IMR-90 (cell line): ENCODE data around the gene SPATA13. TPM values are rescaled to one million over a fixed set of nuclear protein-coding genes. Genes with fewer than 3 reads are reported as not detected.

Experiments
- ATAC-seq: fragments of 200-7000 bp; cut with Tn5 transposase; 2 replicates; pipeline ENCODE4 v1.9.1; 2020; ENCODE audit warnings: low read depth, mild to moderate bottlenecking, moderate library complexity
- BruUV-seq: library from RNA; stranded (reverse); fragments of 400-500 nt; replicated peaks from 2 replicates; lab custom pipeline; 2021; lab: Mats Ljungman, UMichigan
- CTCF ChIA-PET: fragments of 300-600 bp; formaldehyde crosslinking; extraction: SDS; loops from one replicate; lab custom pipeline; 2021; ENCODE audit warnings: antibody characterized with exemption; lab: Yijun Ruan, JAX
- POLR2A ChIA-PET: fragments of 300-600 bp; sonication (Branson Sonifier 250); formaldehyde crosslinking; loops from one replicate; lab custom pipeline; 2022; ENCODE audit warnings: antibody characterized with exemption; ENCODE audit not compliant: unreplicated experiment; lab: Charles Lee
- DNase-seq: peaks from one replicate; pipeline ENCODE4 v3.0.0; 2013
- H2AFZ ChIP-seq: replicated peaks from 2 replicates; pipeline ENCODE3; 2013; ENCODE audit warnings: low read length, mild to moderate bottlenecking; ENCODE audit not compliant: poor library complexity
- H2AK5ac ChIP-seq: 2 replicates; pipeline ENCODE4 v1.6.1; 2013; ENCODE audit warnings: low read depth, low read length, inconsistent platforms
- H2AK9ac ChIP-seq: replicated peaks from 2 replicates; pipeline ENCODE3; 2013; ENCODE audit warnings: mild to moderate bottlenecking, low read depth, low read length, moderate library complexity; ENCODE audit not compliant: poor library complexity
- H2BK120ac ChIP-seq: 2 replicates; pipeline ENCODE4 v1.6.1; 2013; ENCODE audit warnings: low read depth, low read length, inconsistent platforms
- H2BK15ac ChIP-seq: 3 replicates; pipeline ENCODE4 v1.6.1; 2013; ENCODE audit warnings: low read depth, low read length, inconsistent platforms
- H2BK20ac ChIP-seq: 2 replicates; pipeline ENCODE4 v1.6.1; 2013; ENCODE audit warnings: low read depth, mild to moderate bottlenecking, inconsistent platforms, low read length, moderate library complexity
- H2BK5ac ChIP-seq: 2 replicates; pipeline ENCODE4 v1.6.1; 2013; ENCODE audit warnings: mild to moderate bottlenecking, low read depth, low read length, inconsistent platforms; ENCODE audit not compliant: poor library complexity, severe bottlenecking
- H3K14ac ChIP-seq: replicated peaks from 2 replicates; pipeline ENCODE4 v1.6.1; 2013; ENCODE audit warnings: low read depth, low read length, inconsistent platforms
- H3K18ac ChIP-seq: 2 replicates; pipeline ENCODE4 v1.6.1; 2013; ENCODE audit warnings: low read depth, low read length, control low read depth
- H3K23ac ChIP-seq: 2 replicates; pipeline ENCODE4 v1.6.1; 2013; ENCODE audit warnings: low read depth, low read length, inconsistent platforms
- H3K27ac ChIP-seq: 2 replicates; pipeline ENCODE4 v1.5.1; 2013; ENCODE audit warnings: mild to moderate bottlenecking, control low read depth, low read length; ENCODE audit not compliant: insufficient read depth
- H3K27me3 ChIP-seq: 2 replicates; pipeline ENCODE4 v1.6.1; 2013; ENCODE audit warnings: low read length; ENCODE audit not compliant: control insufficient read depth, insufficient read depth
- H3K36me3 ChIP-seq: 2 replicates; pipeline ENCODE4 v1.6.1; 2013; ENCODE audit warnings: low read length, mixed read lengths; ENCODE audit not compliant: control insufficient read depth, insufficient read depth
- H3K4ac ChIP-seq: 2 replicates; pipeline ENCODE4 v1.6.1; 2013; ENCODE audit warnings: low read depth, low read length, inconsistent platforms
- H3K4me1 ChIP-seq: 2 replicates; pipeline ENCODE4 v1.6.1; 2013; ENCODE audit warnings: low read length, mixed read lengths; ENCODE audit not compliant: control insufficient read depth, insufficient read depth
- H3K4me2 ChIP-seq: 2 replicates; pipeline ENCODE4 v1.6.1; 2013; ENCODE audit warnings: low read depth, mild to moderate bottlenecking, control low read depth, low read length, moderate library complexity
- H3K4me3 ChIP-seq: 2 replicates; pipeline ENCODE4 v1.5.1; 2013; ENCODE audit warnings: low read depth, mild to moderate bottlenecking, control low read depth, low read length, moderate library complexity; ENCODE audit not compliant: insufficient read depth
- H3K56ac ChIP-seq: 2 replicates; pipeline ENCODE4 v1.6.1; 2013; ENCODE audit warnings: low read length, inconsistent platforms; ENCODE audit not compliant: insufficient read depth; ENCODE audit errors: extremely low read depth
- H3K79me1 ChIP-seq, 2 experiments: 2 replicates each; pipeline ENCODE4 v1.6.1; 2013; ENCODE audit warnings: low read length in 2 of 2, inconsistent platforms in 1 of 2, low read depth in 1 of 2
- H3K9ac ChIP-seq: 2 replicates; pipeline ENCODE4 v1.6.1; 2013; ENCODE audit warnings: low read depth, low read length, control low read depth
- H3K9me1 ChIP-seq: 2 replicates; pipeline ENCODE4 v1.6.1; 2013; ENCODE audit warnings: low read length, inconsistent platforms; ENCODE audit not compliant: insufficient read depth
- H3K9me3 ChIP-seq: 2 replicates; pipeline ENCODE4 v1.6.1; 2013; ENCODE audit warnings: low read length; ENCODE audit not compliant: control insufficient read depth, insufficient read depth
- H4K20me1 ChIP-seq: 2 replicates; pipeline ENCODE4 v1.6.1; 2013; ENCODE audit warnings: low read length, inconsistent platforms; ENCODE audit not compliant: insufficient read depth
- H4K5ac ChIP-seq: 2 replicates; pipeline ENCODE4 v1.6.1; 2013; ENCODE audit warnings: mild to moderate bottlenecking, low read depth, low read length, control low read depth
- H4K8ac ChIP-seq, 2 experiments: 2 replicates each; pipeline ENCODE4 v1.6.1; 2013; ENCODE audit warnings: low read depth in 2 of 2, low read length in 2 of 2, control low read depth in 1 of 2, inconsistent platforms in 1 of 2
- H4K91ac ChIP-seq: 2 replicates; pipeline ENCODE4 v1.6.1; 2013; ENCODE audit warnings: low read depth, low read length, inconsistent platforms; ENCODE audit not compliant: insufficient read depth
- MAFK ChIP-seq: IDR thresholded peaks from 2 replicates; pipeline ENCODE4 v1.6.1; 2012; ENCODE audit warnings: low read depth, low read length, improper control_type of control experiment
- MAZ ChIP-seq: IDR thresholded peaks from 2 replicates; pipeline ENCODE4 v1.6.1; 2012; ENCODE audit warnings: low read depth, mild to moderate bottlenecking, low read length, improper control_type of control experiment, moderate library complexity, borderline replicate concordance
- RFX5 ChIP-seq: IDR thresholded peaks from 2 replicates; pipeline ENCODE4 v1.8.0; 2012; ENCODE audit warnings: low read depth, mild to moderate bottlenecking, low read length, moderate library complexity
- USF2 ChIP-seq: fragments of 150-350 bp; IDR thresholded peaks from 2 replicates; pipeline ENCODE4 v1.6.1; 2017; ENCODE audit warnings: mild to moderate bottlenecking, antibody characterized with exemption, low read length, low read depth
- WGBS, 2 experiments: methylation state at CpG; one replicate each; pipeline versions ENCODE4 v1.1.5 to v1.1.7; 2013; ENCODE audit warnings: missing lambda C conversion rate in 2 of 2; ENCODE audit not compliant: insufficient read length in 1 of 2; ENCODE audit errors: extremely low coverage in 2 of 2; 5-methylcytosine and 5-hydroxymethylcytosine counted together
- dilution Hi-C: fragments of 300-500 bp; cut with HindIII; formaldehyde crosslinking; loops from one replicate; pipeline ENCODE4 v1.14.3; 2018; ENCODE audit warnings: low sequenced_read_pairs; ENCODE audit not compliant: unreplicated experiment
- in situ Hi-C: fragments of 300-500 bp; cut with MboI; formaldehyde crosslinking; loops from 3 replicates; pipeline ENCODE4 v1.14.3; 2019; ENCODE audit warnings: low sequenced_read_pairs, inconsistent platforms, mixed read lengths
- intact Hi-C: fragments of 100-400 bp; cut with micrococcal nuclease; formaldehyde crosslinking; loops from 2 replicates; pipeline ENCODE4 v1.10.0; 2022
- polyA plus RNA-seq, 3 experiments: library from polyadenylated mRNA; depleted of rRNA; stranded (reverse); fragments of >200 nt; gene quantifications; 2 replicates each; pipeline ENCODE4 v1.2.3, GENCODE V29; 2012; ENCODE audit warnings: low replicate concordance in 1 of 3
- total RNA-seq: library from RNA; depleted of rRNA; stranded (reverse); fragments of >200 nt; gene quantifications from 2 replicates; pipeline ENCODE4 v1.2.3, GENCODE V29; 2012

Gene SPATA13
- total and polyA plus RNA-seq, 2 of the 4 experiments (the other 2 are of a cell fraction), result 10.5 to 12.5 TPM

DNA sequence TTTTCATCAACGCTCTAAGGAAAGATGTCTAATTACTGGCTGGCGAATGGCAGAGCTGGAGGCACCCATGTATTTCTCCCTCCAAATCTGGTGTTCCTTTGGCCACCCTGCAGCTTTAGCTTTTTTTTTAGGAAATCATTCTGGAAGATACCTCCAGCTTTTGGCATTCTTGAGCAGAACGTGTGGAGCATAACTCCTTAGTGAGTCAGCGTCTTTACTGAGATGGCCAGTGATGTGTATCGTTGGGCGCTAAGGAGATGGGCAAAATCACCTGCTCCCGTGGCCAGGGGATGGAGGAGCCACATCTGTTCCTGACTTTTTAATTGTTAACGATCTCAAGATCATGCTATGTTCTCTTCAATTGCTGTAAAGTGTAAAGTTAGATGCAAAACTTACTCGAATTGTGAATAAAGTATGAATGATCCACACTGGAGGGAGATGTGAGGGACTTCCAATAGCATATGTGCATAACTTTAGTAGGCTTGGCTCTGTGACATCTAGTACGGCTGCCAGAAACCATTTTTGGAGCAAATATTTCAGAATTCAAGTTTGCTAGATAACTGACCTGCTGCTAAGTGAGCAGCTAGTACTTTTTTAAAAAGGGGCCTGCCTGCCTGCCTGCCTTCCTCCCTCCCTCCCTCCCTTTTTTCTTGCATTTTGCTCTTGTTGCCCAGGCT, 124.5 kb downstream of the SPATA13 start:
- dilution Hi-C loops, result no loop called here
- Histone ChIP-seq H4K20me1 (no peaks in the 10 kb centered on the region), H2BK120ac (no peak overlapping the region), H3K4ac (no peak overlapping the region), H3K4me3 (no peak overlapping the region), H3K23ac (no peak overlapping the region), H4K91ac (no peak overlapping the region), H4K5ac (no peak overlapping the region), H3K9me1 (peaks cover 14% of the 10 kb centered on the region), H3K27ac (no peak overlapping the region), H3K79me1 (peaks cover 0 to 21% of the 10 kb centered on the region in 2 experiments; a peak in 1 of 4 replicates), H3K9me3 (no peaks in the 10 kb centered on the region), H3K56ac (no peak overlapping the region), H4K8ac (no peak overlapping the region), H3K4me2 (no peak overlapping the region), H2BK5ac (no peak overlapping the region), H2AFZ (no peak overlapping the region), H2BK15ac (no peak overlapping the region), H3K9ac (no peak overlapping the region), H2BK20ac (no peak overlapping the region), H3K36me3 (peaks cover 28% of the 10 kb centered on the region), H3K14ac (no peak overlapping the region), H3K4me1 (peaks cover 6% of the 10 kb centered on the region), H3K27me3 (no peaks in the 10 kb centered on the region), H2AK5ac (no peak overlapping the region), H3K18ac (no peak overlapping the region), H2AK9ac (no peak overlapping the region)
- no TSS peak for BruUV-seq
- intact Hi-C loops, result no loop called here
- ChIA-PET CTCF (no interaction called here), POLR2A (no interaction called here)
- 90% methylated on average over 8 of the region's 10 CpGs; no CpG with 5 or more reads in 1 of the 2 experiments for WGBS, 2 experiments
- DNase-seq (no peak), ATAC-seq (no peak)
- no peak for TF ChIP-seq USF2
- no peak for TF ChIP-seq MAFK
- TF ChIP-seq MAZ, result no peak
- TF ChIP-seq RFX5, result no peak
- in situ Hi-C loops, result no loop called here
